HCT116 (cell line): Measurements from ENCODE around the gene ZBTB47. TPM values are rescaled to one million over a fixed set of nuclear protein-coding genes. Genes with fewer than 3 reads are reported as not detected.

Experiments used
- ATAC-seq: fragments of 200-7000 bp; cut with Tn5 transposase; 2 replicates; pipeline ENCODE4 v1.9.1; 2020; ENCODE audit warnings: mild to moderate bottlenecking, moderate library complexity
- BruUV-seq: library from RNA; stranded (reverse); fragments of 400-500 nt; replicated peaks from 2 replicates; lab custom pipeline; 2021; lab: Mats Ljungman, UMichigan
- CTCF ChIA-PET: fragments of 300-600 bp; sonication (Branson Sonifier 250); formaldehyde crosslinking; loops from one replicate; lab custom pipeline; 2021; ENCODE audit warnings: antibody characterized with exemption; lab: Charles Lee
- POLR2A ChIA-PET: fragments of 300-600, 350-600 bp; sonication (Branson Sonifier 250); formaldehyde crosslinking; loops from one replicate; lab custom pipeline; 2021; ENCODE audit warnings: antibody characterized with exemption; lab: Charles Lee
- RAD21 ChIA-PET, 2 experiments: fragments of 300-600 bp; sonication (Branson Sonifier 250); formaldehyde crosslinking; loops; one replicate each; lab custom pipeline; 2023; ENCODE audit warnings: low total read pairs in 2 of 2; ENCODE audit not compliant: uncharacterized antibody in 2 of 2, unreplicated experiment in 2 of 2, low non-redundant PET in 1 of 2; lab: Charles Lee
- DNase-seq: peaks from one replicate; pipeline ENCODE4 v3.0.0-alpha.2; 2010; ENCODE audit warnings: low read depth, low spot score
- H2AFZ ChIP-seq: fragments of 200-600 bp; shearing (Covaris generic), sonication (generic); 2 replicates; pipeline ENCODE4 v1.6.1; 2017; ENCODE audit warnings: low read depth, mixed run types, mixed read lengths, antibody characterized with exemption, low read length; ENCODE audit not compliant: poor library complexity, severe bottlenecking
- H3K27ac ChIP-seq: 2 replicates; pipeline ENCODE4 v1.5.1; 2012; ENCODE audit warnings: low read depth, low read length
- H3K27me3 ChIP-seq: fragments of 200-600 bp; sonication (generic); 2 replicates; pipeline ENCODE4 v1.6.1; 2016; ENCODE audit warnings: mixed run types, low read length, mixed read lengths; ENCODE audit not compliant: insufficient read depth
- H3K36me3 ChIP-seq, 2 experiments: fragments of 200-500 bp in 1 of 2; fragments of 200-600 bp in 1 of 2; sonication (Bioruptor generic) in 1 of 2; sonication (generic) in 1 of 2; 2 replicates each; pipeline versions ENCODE4 v1.5.1 to v1.6.1; 2014 to 2016; ENCODE audit warnings: low read length in 2 of 2, inconsistent platforms in 1 of 2, mixed read lengths in 1 of 2, mixed run types in 1 of 2; ENCODE audit not compliant: insufficient read depth in 2 of 2, control insufficient read depth in 1 of 2
- H3K4me1 ChIP-seq, 2 experiments: fragments of 200-600 bp in 1 of 2; sonication (generic) in 1 of 2; 2 replicates each; pipeline versions ENCODE4 v1.5.1 to v1.6.1; 2012 to 2017; ENCODE audit warnings: low read length in 2 of 2, inconsistent platforms in 1 of 2, mild to moderate bottlenecking in 1 of 2, mixed read lengths in 1 of 2, mixed run types in 1 of 2, moderate library complexity in 1 of 2; ENCODE audit not compliant: insufficient read depth in 2 of 2, control insufficient read depth in 1 of 2
- H3K4me2 ChIP-seq: fragments of 200-600 bp; sonication (generic); 2 replicates; pipeline ENCODE4 v1.6.1; 2017; ENCODE audit warnings: mixed run types, low read length, mixed read lengths
- H3K4me3 ChIP-seq, 2 experiments: fragments of 200-600 bp in 1 of 2; sonication (generic) in 1 of 2; replicated peaks in 1 of 2; 2 replicates each; pipeline ENCODE4 v1.5.1; 2011 to 2016; ENCODE audit warnings: low read length in 2 of 2, control low read depth in 1 of 2, low read depth in 1 of 2, mild to moderate bottlenecking in 1 of 2, mixed read lengths in 1 of 2, mixed run types in 1 of 2
- H3K79me2 ChIP-seq: fragments of 200-600 bp; sonication (generic); 2 replicates; pipeline ENCODE4 v1.6.1; 2017; ENCODE audit warnings: mild to moderate bottlenecking, mixed run types, low read length, moderate library complexity, mixed read lengths; ENCODE audit not compliant: insufficient read depth
- H3K9ac ChIP-seq: fragments of 200-600 bp; sonication (generic); 2 replicates; pipeline ENCODE4 v1.6.1; 2016; ENCODE audit warnings: low read length, mixed read lengths
- H3K9me2 ChIP-seq: fragments of 200-600 bp; sonication (generic), shearing (Covaris generic); 2 replicates; pipeline ENCODE4 v1.6.1; 2017; ENCODE audit warnings: mixed run types, mild to moderate bottlenecking, moderate library complexity; ENCODE audit not compliant: insufficient read depth
- H3K9me3 ChIP-seq, 2 experiments: fragments of 200-500 bp in 1 of 2; fragments of 200-600 bp in 1 of 2; sonication (Bioruptor generic) in 1 of 2; sonication (generic) in 1 of 2; 2 replicates each; pipeline ENCODE4 v1.6.1; 2014 to 2017; ENCODE audit warnings: low read length in 2 of 2, mixed read lengths in 2 of 2, inconsistent platforms in 1 of 2, low read depth in 1 of 2, mild to moderate bottlenecking in 1 of 2, mixed run types in 1 of 2, moderate library complexity in 1 of 2; ENCODE audit not compliant: control insufficient read depth in 1 of 2, insufficient read depth in 1 of 2
- H4K20me1 ChIP-seq: fragments of 200-600 bp; sonication (generic), shearing (Covaris generic); 2 replicates; pipeline ENCODE4 v1.6.1; 2017; ENCODE audit warnings: mixed run types, mild to moderate bottlenecking, moderate library complexity; ENCODE audit not compliant: insufficient read depth
- CBX3 ChIP-seq: IDR thresholded peaks from 2 replicates; pipeline ENCODE4 v1.6.1; 2012; ENCODE audit warnings: low read depth
- CEBPB ChIP-seq: IDR thresholded peaks from 2 replicates; pipeline ENCODE4 v1.6.1; 2012; ENCODE audit warnings: low read depth
- JUND ChIP-seq: IDR thresholded peaks from 2 replicates; pipeline ENCODE4 v1.6.1; 2012
- POLR2A ChIP-seq: IDR thresholded peaks from 2 replicates; pipeline ENCODE4 v1.7.0; 2011; ENCODE audit warnings: borderline replicate concordance; ENCODE audit not compliant: insufficient read depth, insufficient read length; ENCODE audit errors: extremely low read depth
- REST ChIP-seq: IDR thresholded peaks from 2 replicates; pipeline ENCODE4 v1.6.1; 2012; ENCODE audit warnings: low read depth
- SIN3A ChIP-seq: IDR thresholded peaks from 2 replicates; pipeline ENCODE4 v1.6.1; 2012; ENCODE audit warnings: low read depth
- SP1 ChIP-seq: IDR thresholded peaks from 2 replicates; pipeline ENCODE4 v1.6.1; 2012; ENCODE audit warnings: low read depth
- TCF7L2 ChIP-seq: IDR thresholded peaks from 2 replicates; pipeline ENCODE4 v1.7.0; 2011; ENCODE audit warnings: borderline replicate concordance, inconsistent platforms; ENCODE audit not compliant: insufficient read depth, insufficient read length; ENCODE audit errors: extremely low read depth
- ZFX ChIP-seq: fragments of 450-650 bp; IDR thresholded peaks from 2 replicates; pipeline ENCODE4 v1.6.1; 2017
- ZNF274 ChIP-seq: fragments of 200-500 bp; sonication (Bioruptor generic); IDR thresholded peaks from 2 replicates; pipeline ENCODE4 v1.6.1; 2014; ENCODE audit warnings: mild to moderate bottlenecking, low read depth, low read length, inconsistent platforms
- intact Hi-C: fragments of 100-400 bp; cut with micrococcal nuclease; formaldehyde crosslinking; loops from 2 replicates; pipeline ENCODE4 v1.10.0; 2022
- total RNA-seq: library from RNA; stranded (reverse); gene quantifications from one replicate; pipeline ENCODE4 v1.2.1, GENCODE V29; 2021; ENCODE audit not compliant: unreplicated experiment
- TF ChIP-seq, protein P1 (sequence below): IDR thresholded peaks from 2 replicates; pipeline ENCODE4 v1.6.1; 2011; ENCODE audit warnings: mild to moderate bottlenecking, low read length, moderate library complexity; ENCODE audit not compliant: insufficient replicate concordance; ENCODE audit errors: extremely low read depth
- TF ChIP-seq, protein P2 (sequence below): IDR thresholded peaks from 2 replicates; pipeline ENCODE4 v1.6.1; 2012

The ZBTB47 gene
- total RNA-seq, 1 experiment from 2014 or later = 6.3 TPM

GRCh38 chr3:42672515-42672914 lies 19.0 kb downstream of the ZBTB47 start:
- Histone ChIP-seq H3K36me3 (no peaks in the 10 kb centered on the region), H3K4me3 (no peak overlapping the region), H3K27ac (no peak overlapping the region), H3K9me2 (no peaks in the 10 kb centered on the region), H3K79me2 (no peaks in the 10 kb centered on the region), H3K27me3 (no peaks in the 10 kb centered on the region), H2AFZ (no peak overlapping the region), H3K9ac (no peak overlapping the region), H3K9me3 (peaks cover 0 to 10% of the 10 kb centered on the region in 2 experiments; a peak in 1 of 4 replicates), H3K4me2 (no peak overlapping the region), H4K20me1 (no peaks in the 10 kb centered on the region), H3K4me1 (no peaks in the 10 kb centered on the region)
- RAD21 ChIA-PET = no interaction called here
- no peak for ATAC-seq
- intact Hi-C loops = no loop called here
- CTCF ChIA-PET = no interaction called here
- no TSS peak for BruUV-seq
- POLR2A ChIA-PET = no interaction called here
- TF ChIP-seq CBX3 (no peak), SIN3A (no peak), JUND (no peak), REST (no peak), POLR2A (no peak), ZFX (no peak), ZNF274 (no peak), CEBPB (no peak), TCF7L2 (no peak), SP1 (no peak)
- TF ChIP-seq, protein P1, sequence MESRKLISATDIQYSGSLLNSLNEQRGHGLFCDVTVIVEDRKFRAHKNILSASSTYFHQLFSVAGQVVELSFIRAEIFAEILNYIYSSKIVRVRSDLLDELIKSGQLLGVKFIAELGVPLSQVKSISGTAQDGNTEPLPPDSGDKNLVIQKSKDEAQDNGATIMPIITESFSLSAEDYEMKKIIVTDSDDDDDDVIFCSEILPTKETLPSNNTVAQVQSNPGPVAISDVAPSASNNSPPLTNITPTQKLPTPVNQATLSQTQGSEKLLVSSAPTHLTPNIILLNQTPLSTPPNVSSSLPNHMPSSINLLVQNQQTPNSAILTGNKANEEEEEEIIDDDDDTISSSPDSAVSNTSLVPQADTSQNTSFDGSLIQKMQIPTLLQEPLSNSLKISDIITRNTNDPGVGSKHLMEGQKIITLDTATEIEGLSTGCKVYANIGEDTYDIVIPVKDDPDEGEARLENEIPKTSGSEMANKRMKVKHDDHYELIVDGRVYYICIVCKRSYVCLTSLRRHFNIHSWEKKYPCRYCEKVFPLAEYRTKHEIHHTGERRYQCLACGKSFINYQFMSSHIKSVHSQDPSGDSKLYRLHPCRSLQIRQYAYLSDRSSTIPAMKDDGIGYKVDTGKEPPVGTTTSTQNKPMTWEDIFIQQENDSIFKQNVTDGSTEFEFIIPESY = no peak
- TF ChIP-seq, protein P2, sequence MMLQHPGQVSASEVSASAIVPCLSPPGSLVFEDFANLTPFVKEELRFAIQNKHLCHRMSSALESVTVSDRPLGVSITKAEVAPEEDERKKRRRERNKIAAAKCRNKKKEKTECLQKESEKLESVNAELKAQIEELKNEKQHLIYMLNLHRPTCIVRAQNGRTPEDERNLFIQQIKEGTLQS = no peak
- DNase-seq = no peak
